Esophagus muscularis mucosa (tissue), 4 donors: Measurements from ENCODE around the gene RAB40B. TPM values are rescaled to one million over a fixed set of nuclear protein-coding genes. Genes with fewer than 3 reads are reported as not detected.
"Not testable (repeated sequence)": the region's sequence is repeated elsewhere in the genome, so short reads cannot be mapped to it uniquely, and the experiment has no call there.

ENCODE experiments used
- DNase-seq: peaks from one replicate; pipeline ENCODE4 v3.0.0-alpha.2; 2017; ENCODE audit errors: extremely low spot score
- H3K27ac ChIP-seq, 4 donors: fragments of 200-600 bp; sonication (generic); replicated peaks in 1 of 4; 1 replicate in 3 of 4; 2 replicates in 1 of 4; pipeline ENCODE4 v1.5.1; 2016 to 2019; ENCODE audit warnings: mild to moderate bottlenecking in 1 of 4
- H3K27me3 ChIP-seq, 4 donors: fragments of 200-600 bp; sonication (generic); one replicate each; pipeline versions ENCODE4 v1.5.1 to v1.6.0; 2016 to 2019
- H3K36me3 ChIP-seq, 4 donors: fragments of 200-600 bp; sonication (generic); one replicate each; pipeline ENCODE4 v1.5.1; 2016 to 2019
- H3K4me1 ChIP-seq, 4 donors: fragments of 200-600 bp; sonication (generic); one replicate each; pipeline ENCODE4 v1.5.1; 2016 to 2019
- H3K4me3 ChIP-seq, 4 donors: fragments of 200-600 bp; sonication (generic); 1 replicate in 2 of 4; 2 replicates in 2 of 4; pipeline ENCODE4 v1.5.1; 2016 to 2019; ENCODE audit warnings: mild to moderate bottlenecking in 4 of 4, moderate library complexity in 1 of 4
- H3K9me3 ChIP-seq, 4 donors: fragments of 200-600 bp; sonication (generic); 1 replicate in 3 of 4; 2 replicates in 1 of 4; pipeline ENCODE4 v1.5.1; 2016 to 2019
- CTCF ChIP-seq, 3 experiments: fragments of 200-600 bp in 2 of 3; fragments of 450-650 bp in 1 of 3; sonication (generic) in 2 of 3; IDR thresholded peaks; one replicate each; pipeline ENCODE4 v1.5.1; 2017 to 2019; ENCODE audit warnings: antibody characterized with exemption in 3 of 3, mild to moderate bottlenecking in 2 of 3, moderate library complexity in 1 of 3
- EP300 ChIP-seq: sonication (generic); formaldehyde crosslinking; IDR thresholded peaks from one replicate; pipeline ENCODE4 v1.6.1; 2017; ENCODE audit warnings: antibody characterized with exemption
- POLR2A ChIP-seq: fragments of 450-650 bp; IDR thresholded peaks from one replicate; pipeline ENCODE4 v1.6.1; 2017; ENCODE audit warnings: antibody characterized with exemption, moderate library complexity, mild to moderate bottlenecking, low read depth
- POLR2AphosphoS5 ChIP-seq, 2 donors: sonication (generic); formaldehyde crosslinking; IDR thresholded peaks; one replicate each; pipeline ENCODE4 v1.6.1; 2017; ENCODE audit warnings: antibody characterized with exemption in 2 of 2
- WGBS: methylation state at CpG from one replicate; pipeline ENCODE4 v1.1.5; 2018; 5-methylcytosine and 5-hydroxymethylcytosine counted together
- intact Hi-C: fragments of 100-400 bp; cut with DNase I; formaldehyde crosslinking; loops from one replicate; pipeline ENCODE4 v1.15.1; 2023
- total RNA-seq, 4 donors: library from RNA; depleted of rRNA; stranded (reverse); fragments of >200 nt; gene quantifications; one replicate each; pipeline versions ENCODE4 v1.1.0 to v1.2.1, GENCODE V29; 2016

RAB40B gene, protein sequence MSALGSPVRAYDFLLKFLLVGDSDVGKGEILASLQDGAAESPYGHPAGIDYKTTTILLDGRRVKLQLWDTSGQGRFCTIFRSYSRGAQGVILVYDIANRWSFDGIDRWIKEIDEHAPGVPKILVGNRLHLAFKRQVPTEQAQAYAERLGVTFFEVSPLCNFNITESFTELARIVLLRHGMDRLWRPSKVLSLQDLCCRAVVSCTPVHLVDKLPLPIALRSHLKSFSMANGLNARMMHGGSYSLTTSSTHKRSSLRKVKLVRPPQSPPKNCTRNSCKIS
- 10 to 100 TPM in 3 of 4 donors, 1 to 10 TPM in 1; 6.2 to 24.3 (median 19.4) TPM for total RNA-seq

DNA sequence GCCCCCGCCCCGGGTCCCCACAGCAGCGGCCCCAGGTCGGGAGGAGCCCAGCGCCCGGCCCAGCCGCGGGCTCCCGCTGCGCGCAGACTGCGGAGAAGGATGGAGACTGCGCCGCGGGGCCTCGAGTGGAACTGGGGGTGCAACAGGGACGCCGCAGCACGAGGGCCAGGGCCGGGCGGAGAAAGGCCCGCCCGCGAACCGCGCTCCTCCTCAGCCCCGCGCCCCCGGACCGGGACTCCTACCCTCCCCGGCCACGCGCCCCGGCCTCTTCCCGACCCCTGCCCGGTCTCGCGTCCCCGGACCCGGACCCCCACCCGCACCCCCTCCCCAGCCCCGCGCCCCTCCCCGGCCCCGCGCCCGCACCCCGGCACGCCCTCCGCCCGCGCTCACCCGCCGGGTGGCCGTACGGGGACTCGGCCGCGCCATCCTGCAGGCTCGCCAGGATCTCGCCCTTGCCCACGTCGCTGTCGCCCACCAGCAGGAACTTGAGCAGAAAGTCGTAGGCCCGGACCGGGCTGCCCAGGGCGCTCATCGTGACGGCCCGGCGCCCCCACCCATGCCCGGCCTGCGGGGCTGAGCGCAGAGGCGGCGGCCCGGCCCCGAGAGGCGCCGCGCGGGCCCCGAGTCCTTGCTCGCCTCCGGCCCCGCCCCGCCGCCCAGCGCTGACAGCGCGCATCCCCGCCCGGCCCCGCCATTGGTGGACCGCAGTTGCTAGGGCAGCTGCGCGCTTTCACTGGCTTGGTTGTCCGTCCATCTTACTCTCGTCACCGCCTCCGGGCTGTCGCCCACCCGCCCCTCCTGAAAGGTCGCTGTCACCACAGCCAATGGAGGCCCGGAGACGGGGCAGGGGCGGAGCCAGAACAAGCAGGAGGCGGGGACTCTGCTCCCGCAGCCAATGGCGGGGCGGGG lies at the start of gene RAB40B:
RAB40B (minus strand) TSS at position 634 of the 909 bp plus-strand sequence; CDS start at position 532, 102 bp downstream.
- Histone ChIP-seq H3K27ac (peak within 1 kb of the TSS; percentile 74 to 84 (median 78)), H3K27me3 (no peaks in the 10 kb centered on the region), H3K36me3 (no peaks in the 10 kb centered on the region), H3K4me3 (peak within 1 kb of the TSS; percentile 75 to 89 (median 88)), H3K9me3 (peaks cover 0 to 9% (median 4%) of the 10 kb centered on the region in 4 donors), H3K4me1 (peaks cover 15 to 33% (median 24%) of the 10 kb centered on the region in 4 donors)
- DNase-seq, result peak; percentile 100
- intact Hi-C loops, result no loop called here
- TF ChIP-seq EP300 (no peak), POLR2A (no peak), CTCF (IDR thresholded peaks at IDR 0.05) (no peak), POLR2AphosphoS5 (IDR thresholded peaks at IDR 0.05) (peak in 1 of 2 donors; percentile 71)
- WGBS, result 0% methylated on average over 13 of the region's 112 CpGs

DNA sequence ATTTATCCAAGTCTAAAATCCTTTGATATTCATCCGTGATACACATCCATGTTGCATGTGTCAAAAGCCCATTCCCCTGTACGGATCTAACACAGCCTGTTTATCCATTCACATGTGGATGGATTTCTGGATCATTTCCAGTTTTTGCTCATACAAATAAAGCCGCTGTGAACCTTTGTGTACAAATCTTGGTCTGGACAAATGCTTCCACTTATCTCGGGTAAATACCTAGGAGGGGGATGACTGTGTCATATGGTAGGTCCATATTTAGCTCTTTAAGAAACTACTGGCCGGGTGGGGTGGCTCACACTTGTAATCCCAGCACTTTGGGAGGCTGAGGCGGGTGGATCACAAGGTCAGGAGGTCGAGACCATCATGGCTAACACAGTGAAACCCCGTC lies 47.0 kb upstream of the RAB40B start:
- H3K27me3 ChIP-seq, result no peaks in the 10 kb centered on the region
- TF ChIP-seq POLR2A, result no peak
- TF ChIP-seq CTCF (IDR thresholded peaks at IDR 0.05), result no peak
- TF ChIP-seq EP300, result no peak
- no peak for TF ChIP-seq POLR2AphosphoS5 (IDR thresholded peaks at IDR 0.05)
- intact Hi-C loops, result no loop called here
- H3K4me1 ChIP-seq, result no peaks in the 10 kb centered on the region
- WGBS, result 88% methylated on average over 8 of the region's 8 CpGs
- no peak overlapping the region for H3K27ac ChIP-seq
- peaks cover 29 to 43% (median 36%) of the 10 kb centered on the region in 4 donors for H3K36me3 ChIP-seq
- H3K4me3 ChIP-seq, result no peak overlapping the region
- H3K9me3 ChIP-seq, result peaks cover 0 to 11% (median 2%) of the 10 kb centered on the region in 4 donors
- DNase-seq, result no peak

- Histone ChIP-seq H3K9me3 (peaks cover 0 to 12% (median 2%) of the 10 kb centered on the region in 4 donors), H3K36me3 (peaks cover 37 to 51% (median 43%) of the 10 kb centered on the region in 4 donors)
- H3K27ac ChIP-seq, H3K4me1 ChIP-seq, intact Hi-C loops, DNase-seq, H3K27me3 ChIP-seq, H3K4me3 ChIP-seq: not testable (repeated sequence)
- WGBS, result 77% methylated on average over 7 of the region's 7 CpGs
Observed at GRCh38 chr17:82744736-82745135, 46.2 kb upstream of the RAB40B start.

DNA sequence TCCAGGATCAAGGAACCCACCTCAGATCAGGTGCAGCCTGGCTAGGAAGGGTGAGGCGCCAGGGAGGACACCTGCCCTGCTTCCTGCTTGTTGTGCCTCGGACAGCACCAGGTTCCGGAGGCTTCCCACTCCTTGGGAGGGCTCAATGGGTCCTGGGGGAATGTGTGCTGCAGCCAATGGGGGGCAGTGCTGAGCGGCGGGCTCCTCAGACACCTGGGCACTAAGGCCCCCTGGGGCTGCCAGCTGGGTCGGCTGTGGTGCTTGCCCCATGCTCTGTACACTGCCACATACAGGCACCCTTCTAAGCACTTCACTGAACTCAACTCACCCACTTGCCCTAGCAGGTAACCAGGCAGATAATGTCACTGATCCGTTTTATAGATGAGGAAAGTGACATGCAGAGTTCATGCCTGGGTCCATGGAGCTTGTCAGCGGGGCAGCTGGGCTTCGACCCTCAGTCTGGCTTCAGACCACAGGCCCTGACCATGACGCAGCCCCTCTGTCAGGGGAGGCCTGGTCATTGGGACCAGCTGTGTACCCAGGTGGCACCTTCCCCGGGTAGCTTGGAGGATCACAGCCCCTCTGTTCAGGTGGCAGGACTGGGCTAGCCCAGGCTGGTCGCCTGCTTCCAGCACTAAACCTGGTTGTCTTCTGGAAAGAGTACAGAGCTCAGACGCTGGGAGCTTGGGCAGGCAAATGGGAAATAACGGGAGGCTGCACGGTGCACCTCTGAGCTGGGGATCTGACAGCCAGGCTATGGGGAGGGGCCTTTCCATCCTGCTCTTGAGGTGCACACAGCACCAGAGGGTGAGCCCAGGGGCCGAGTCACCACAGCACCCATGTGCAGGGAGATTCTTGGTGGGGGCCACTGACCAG lies 45.1 kb upstream of the RAB40B start:
- H3K27ac ChIP-seq, result no peak overlapping the region
- WGBS, result 96% methylated on average over 14 of the region's 16 CpGs
- peaks cover 0 to 12% (median 2%) of the 10 kb centered on the region in 4 donors for H3K9me3 ChIP-seq
- intact Hi-C loops, result no loop called here
- TF ChIP-seq CTCF (IDR thresholded peaks at IDR 0.05) (no peak), POLR2A (no peak), EP300 (no peak), POLR2AphosphoS5 (IDR thresholded peaks at IDR 0.05) (no peak)
- no peaks in the 10 kb centered on the region for H3K4me1 ChIP-seq
- H3K4me3 ChIP-seq, result no peak overlapping the region
- DNase-seq, result no peak
- H3K36me3 ChIP-seq, result peaks cover 41 to 56% (median 49%) of the 10 kb centered on the region in 4 donors
- no peaks in the 10 kb centered on the region for H3K27me3 ChIP-seq
